B cell (primary cell): ENCODE measurements around the gene STXBP1. TPM values are rescaled to one million over a fixed set of nuclear protein-coding genes. Genes with fewer than 3 reads are reported as not detected.

Experiments
- ATAC-seq: fragments of 200-7000 bp; cut with Tn5 transposase; one replicate; pipeline ENCODE4 v1.10.0; 2021; ENCODE audit warnings: low read depth, mild to moderate bottlenecking, moderate number of reproducible peaks, moderate library complexity
- CTCF ChIA-PET: fragments of 350-600 bp; sonication (Branson Sonifier 250); formaldehyde crosslinking; loops from one replicate; lab custom pipeline; 2021; ENCODE audit warnings: antibody characterized with exemption, inconsistent platforms; lab: Charles Lee
- POLR2A ChIA-PET: fragments of 350-600 bp; sonication (Branson Sonifier 250); formaldehyde crosslinking; loops from one replicate; lab custom pipeline; 2021; ENCODE audit warnings: antibody characterized with exemption; lab: Charles Lee
- DNase-seq: peaks from one replicate; pipeline ENCODE4 v3.0.0; 2013
- H2AFZ ChIP-seq: 2 replicates; pipeline ENCODE4 v1.6.1; 2012; ENCODE audit warnings: mild to moderate bottlenecking, low read depth, low read length; ENCODE audit not compliant: insufficient read depth, poor library complexity, severe bottlenecking
- H3K27ac ChIP-seq, 2 donors: 1 replicate in 1 of 2; 2 replicates in 1 of 2; pipeline ENCODE4 v1.5.1; 2012 to 2013; ENCODE audit warnings: low read length in 2 of 2, mild to moderate bottlenecking in 2 of 2, moderate library complexity in 1 of 2
- H3K27me3 ChIP-seq, 4 experiments: fragments of 200-600 bp in 1 of 4; sonication (generic) in 1 of 4; replicated peaks in 1 of 4; 1 replicate in 2 of 4; 2 replicates in 2 of 4; pipeline versions ENCODE4 v1.6.1 to v1.7.0; 2013 to 2016; ENCODE audit warnings: low read length in 3 of 4, mild to moderate bottlenecking in 2 of 4, mixed read lengths in 1 of 4, moderate library complexity in 1 of 4; ENCODE audit not compliant: insufficient read depth in 4 of 4, control insufficient read depth in 3 of 4; ENCODE audit errors: control extremely low read depth in 1 of 4
- H3K36me3 ChIP-seq, 2 experiments: replicated peaks in 1 of 2; 1 replicate in 1 of 2; 2 replicates in 1 of 2; pipeline versions ENCODE4 v1.6.1 to v1.7.1; 2013; ENCODE audit warnings: low read length in 1 of 2; ENCODE audit not compliant: insufficient read depth in 2 of 2, control insufficient read depth in 1 of 2; ENCODE audit errors: control extremely low read depth in 1 of 2, extremely low read depth in 1 of 2
- H3K4me1 ChIP-seq, 2 donors: fragments of 200-600 bp in 1 of 2; sonication (generic) in 1 of 2; 1 replicate in 1 of 2; 2 replicates in 1 of 2; pipeline versions ENCODE4 v1.5.1 to v1.6.1; 2013 to 2017; ENCODE audit warnings: low read length in 2 of 2; ENCODE audit not compliant: control insufficient read depth in 2 of 2, insufficient read depth in 2 of 2
- H3K4me2 ChIP-seq: replicated peaks from 2 replicates; pipeline ENCODE3; 2012; ENCODE audit warnings: mild to moderate bottlenecking, low read depth, low read length; ENCODE audit not compliant: poor library complexity, severe bottlenecking
- H3K4me3 ChIP-seq, 5 experiments: fragments of 200-600 bp in 1 of 5; sonication (generic) in 1 of 5; 1 replicate in 3 of 5; 2 replicates in 2 of 5; pipeline versions ENCODE4 v1.5.1 to v1.7.0; 2011 to 2016; ENCODE audit warnings: low read length in 4 of 5, mild to moderate bottlenecking in 4 of 5, low read depth in 2 of 5, control low read depth in 1 of 5, moderate library complexity in 1 of 5; ENCODE audit not compliant: insufficient read depth in 1 of 5; ENCODE audit errors: control extremely low read depth in 1 of 5, extremely low read depth in 1 of 5
- H3K79me2 ChIP-seq: fragments of 200-600 bp; sonication (generic); one replicate; pipeline ENCODE4 v1.6.0; 2016; ENCODE audit warnings: low read length; ENCODE audit not compliant: control insufficient read depth, insufficient read depth
- H3K9ac ChIP-seq: fragments of 200-600 bp; sonication (generic); 2 replicates; pipeline ENCODE4 v1.6.1; 2017; ENCODE audit warnings: mild to moderate bottlenecking, low read length, moderate library complexity
- H3K9me3 ChIP-seq, 3 donors: one replicate each; pipeline versions ENCODE4 v1.6.1 to v1.7.1; 2013; ENCODE audit warnings: low read length in 2 of 3; ENCODE audit not compliant: control insufficient read depth in 2 of 3, insufficient read depth in 1 of 3; ENCODE audit errors: control extremely low read depth in 1 of 3
- H4K20me1 ChIP-seq: 2 replicates; pipeline ENCODE4 v1.6.0; 2012; ENCODE audit warnings: mild to moderate bottlenecking, low read length; ENCODE audit not compliant: insufficient read depth, control insufficient read depth, poor library complexity, severe bottlenecking
- H3K27ac Mint-ChIP-seq: one replicate; pipeline ENCODE4 v1.8.0; 2021; ENCODE audit warnings: mixed read lengths
- H3K27me3 Mint-ChIP-seq: one replicate; pipeline ENCODE4 v1.8.0; 2021; ENCODE audit warnings: mixed read lengths
- H3K4me1 Mint-ChIP-seq: one replicate; pipeline ENCODE4 v1.8.0; 2021; ENCODE audit warnings: mixed read lengths
- H3K4me3 Mint-ChIP-seq: one replicate; pipeline ENCODE4 v1.8.0; 2021; ENCODE audit warnings: mixed read lengths
- H3K9me3 Mint-ChIP-seq: one replicate; pipeline ENCODE4 v1.8.0; 2022; ENCODE audit warnings: mixed read lengths; ENCODE audit not compliant: insufficient read depth
- CTCF ChIP-seq: fragments of 200-600 bp; IDR thresholded peaks from one replicate; pipeline ENCODE4 v1.8.0; 2022; ENCODE audit warnings: antibody characterized with exemption, mild to moderate bottlenecking
- EZH2 ChIP-seq: IDR thresholded peaks from 2 replicates; pipeline ENCODE4 v1.6.1; 2012; ENCODE audit warnings: borderline replicate concordance, low read depth, mild to moderate bottlenecking, moderate library complexity, low read length; ENCODE audit not compliant: insufficient read depth, poor library complexity, severe bottlenecking
- WGBS: methylation state at CpG from one replicate; pipeline ENCODE4 v1.1.5; 2013; ENCODE audit warnings: missing lambda C conversion rate; ENCODE audit not compliant: insufficient coverage; 5-methylcytosine and 5-hydroxymethylcytosine counted together
- intact Hi-C: fragments of 100-400 bp; cut with micrococcal nuclease; formaldehyde crosslinking; loops from one replicate; pipeline ENCODE4 v1.10.0; 2022
- polyA plus RNA-seq: library from polyadenylated mRNA; depleted of rRNA; stranded (reverse); fragments of >200 nt; gene quantifications from 2 replicates; pipeline ENCODE4 v1.2.3, GENCODE V29; 2012
- total RNA-seq, 2 donors: library from RNA; stranded (reverse); fragments of 120-200 nt in 1 of 2; gene quantifications; 1 replicate in 1 of 2; 2 replicates in 1 of 2; pipeline versions ENCODE4 v1.2.3 to v1.2.4, GENCODE V29; 2013 to 2022

STXBP1 gene
- total and polyA plus RNA-seq, 2 donors (not counting 1 experiment from before 2014, with no cell fraction given): 0.62 TPM; not detected in 1

GRCh38 chr9:127739614-127740330 is 127.7 kb downstream of the STXBP1 start:
- ChIA-PET POLR2A (interaction anchor here (0.6 kb wide), 1 partner anchor 38 kb away, joined by 3 read pairs; no protein-coding TSS in a partner anchor), CTCF (interaction anchor here (0.7 to 1.8 kb wide), 4 partner anchors 45 to 183 kb away, joined by 3 to 6 read pairs (median 5); partner anchors contain the start of gene CDK9)
- no peaks in the 10 kb centered on the region for H3K9me3 Mint-ChIP-seq
- Histone ChIP-seq H3K9me3 (no peaks in the 10 kb centered on the region), H3K79me2 (peaks cover 5% of the 10 kb centered on the region), H3K4me3 (no peak overlapping the region), H3K27me3 (no peaks in the 10 kb centered on the region), H3K4me2 (no peak overlapping the region), H2AFZ (no peak overlapping the region), H3K36me3 (peaks cover 0 to 61% of the 10 kb centered on the region in 2 experiments), H3K27ac (no peak overlapping the region), H3K4me1 (peaks cover 5 to 7% of the 10 kb centered on the region in 2 donors), H3K9ac (no peak overlapping the region), H4K20me1 (peaks cover 22% of the 10 kb centered on the region)
- no peak for ATAC-seq
- no peak overlapping the region for H3K27ac Mint-ChIP-seq
- no peak for DNase-seq
- no peak for TF ChIP-seq CTCF
- no peak for TF ChIP-seq EZH2
- H3K4me3 Mint-ChIP-seq: no peak overlapping the region
- WGBS: 97% methylated on average over 19 of the region's 19 CpGs
- intact Hi-C loops: no loop called here
- peaks cover 5% of the 10 kb centered on the region for H3K4me1 Mint-ChIP-seq
- no peaks in the 10 kb centered on the region for H3K27me3 Mint-ChIP-seq

DNA sequence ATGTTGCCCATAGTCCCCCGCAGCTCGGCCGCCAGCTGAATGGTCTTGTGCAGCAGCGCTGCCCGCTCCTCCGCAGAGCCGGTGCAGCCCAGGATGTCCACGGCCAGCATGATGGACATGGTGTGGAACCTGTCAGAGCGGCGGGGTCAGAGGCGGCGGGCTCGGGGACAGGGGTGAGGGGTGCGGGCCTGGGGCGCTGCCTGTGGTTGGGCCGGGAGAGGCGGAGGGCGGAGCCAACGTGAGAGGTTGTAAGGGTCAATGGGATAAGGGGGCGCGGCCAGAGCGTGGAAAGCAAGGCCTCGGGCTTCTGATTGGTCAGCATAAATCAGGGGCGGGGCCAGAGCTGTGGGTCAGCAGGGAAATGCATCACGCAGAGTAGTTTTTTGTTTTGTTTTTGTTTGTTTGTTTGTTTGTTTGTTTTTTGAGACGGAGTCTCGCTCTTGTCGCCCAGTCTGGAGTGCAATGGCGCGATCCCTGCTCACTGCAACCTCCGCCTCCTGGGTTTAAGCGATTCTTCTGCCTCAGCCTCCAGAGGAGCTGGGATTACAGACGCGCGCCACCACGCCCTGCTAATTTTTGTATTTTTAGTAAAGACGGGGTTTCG is 129.9 kb downstream of the STXBP1 start:
- H3K9me3 Mint-ChIP-seq: no peaks in the 10 kb centered on the region
- Histone ChIP-seq H3K4me1 (no peaks in the 10 kb centered on the region), H3K9me3 (no peaks in the 10 kb centered on the region), H3K36me3 (peaks cover 0 to 76% of the 10 kb centered on the region in 2 experiments), H3K27ac (no peak overlapping the region), H3K27me3 (no peaks in the 10 kb centered on the region), H3K9ac (no peak overlapping the region), H3K4me2 (no peak overlapping the region), H4K20me1 (peaks cover 38% of the 10 kb centered on the region), H3K4me3 (no peak overlapping the region), H3K79me2 (peaks cover under 1% of the 10 kb centered on the region), H2AFZ (no peak overlapping the region)
- intact Hi-C loops: no loop called here
- ATAC-seq (no peak), DNase-seq (no peak)
- ChIA-PET POLR2A (no interaction called here), CTCF (interaction anchor here (0.7 kb wide), 1 partner anchor 23 kb away, joined by 3 read pairs; no protein-coding TSS in a partner anchor)
- peak overlapping the region; percentile 63 for H3K27ac Mint-ChIP-seq
- TF ChIP-seq CTCF: no peak
- no peak for TF ChIP-seq EZH2
- H3K4me3 Mint-ChIP-seq: no peak overlapping the region
- WGBS: 97% methylated on average over 37 of the region's 38 CpGs
- no peaks in the 10 kb centered on the region for H3K4me1 Mint-ChIP-seq
- H3K27me3 Mint-ChIP-seq: no peaks in the 10 kb centered on the region
